ENCODE measurements around the gene SEBOX. TPM values are rescaled to one million over a fixed set of nuclear protein-coding genes. Genes with fewer than 3 reads are reported as not detected.

Gene SEBOX
- total RNA-seq, 6 donors from 2014 or later = not detected

DNA sequence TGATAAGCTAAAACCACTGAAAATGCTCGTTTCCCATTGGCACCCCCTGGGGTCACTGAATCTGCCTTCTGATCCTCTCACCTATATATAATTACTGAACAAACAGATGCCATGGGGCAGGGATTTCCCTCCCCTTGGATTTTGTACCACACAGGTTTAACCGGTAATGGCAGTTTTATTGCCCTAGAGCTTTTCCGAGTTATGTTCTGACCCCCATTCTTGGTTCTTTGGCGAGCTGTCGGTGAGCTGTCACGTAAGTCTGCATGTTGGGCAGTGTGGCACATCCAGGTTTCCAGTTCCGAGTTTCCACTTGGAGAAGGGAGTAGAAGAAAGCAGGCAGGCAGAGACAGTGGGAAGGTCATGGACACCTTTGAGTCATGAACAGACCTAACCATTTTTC is 38.9 kb downstream of the SEBOX start:
- DNase-seq (no peak), ATAC-seq (ENCODE audit: low FRiP score in 2 of 2) (no peak)
- H3K27ac ChIP-seq = no peak overlapping the region
- peaks cover 0 to 15% (median 10%) of the 10 kb centered on the region in 4 donors for H3K4me1 ChIP-seq
- peaks cover 12 to 43% (median 29%) of the 10 kb centered on the region in 4 donors for H3K36me3 ChIP-seq
- no peaks in the 10 kb centered on the region for H3K27me3 ChIP-seq
- H3K9me3 ChIP-seq = no peaks in the 10 kb centered on the region
- H3K4me3 ChIP-seq = no peak overlapping the region
- TF ChIP-seq, protein P1, sequence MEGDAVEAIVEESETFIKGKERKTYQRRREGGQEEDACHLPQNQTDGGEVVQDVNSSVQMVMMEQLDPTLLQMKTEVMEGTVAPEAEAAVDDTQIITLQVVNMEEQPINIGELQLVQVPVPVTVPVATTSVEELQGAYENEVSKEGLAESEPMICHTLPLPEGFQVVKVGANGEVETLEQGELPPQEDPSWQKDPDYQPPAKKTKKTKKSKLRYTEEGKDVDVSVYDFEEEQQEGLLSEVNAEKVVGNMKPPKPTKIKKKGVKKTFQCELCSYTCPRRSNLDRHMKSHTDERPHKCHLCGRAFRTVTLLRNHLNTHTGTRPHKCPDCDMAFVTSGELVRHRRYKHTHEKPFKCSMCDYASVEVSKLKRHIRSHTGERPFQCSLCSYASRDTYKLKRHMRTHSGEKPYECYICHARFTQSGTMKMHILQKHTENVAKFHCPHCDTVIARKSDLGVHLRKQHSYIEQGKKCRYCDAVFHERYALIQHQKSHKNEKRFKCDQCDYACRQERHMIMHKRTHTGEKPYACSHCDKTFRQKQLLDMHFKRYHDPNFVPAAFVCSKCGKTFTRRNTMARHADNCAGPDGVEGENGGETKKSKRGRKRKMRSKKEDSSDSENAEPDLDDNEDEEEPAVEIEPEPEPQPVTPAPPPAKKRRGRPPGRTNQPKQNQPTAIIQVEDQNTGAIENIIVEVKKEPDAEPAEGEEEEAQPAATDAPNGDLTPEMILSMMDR (IDR thresholded peaks at IDR 0.05) = no peak
- TF ChIP-seq POLR2A (IDR thresholded peaks at IDR 0.05) = no peak
- 81 to 84% methylated on average over 7 of the region's 7 CpGs for WGBS, 2 donors

DNA sequence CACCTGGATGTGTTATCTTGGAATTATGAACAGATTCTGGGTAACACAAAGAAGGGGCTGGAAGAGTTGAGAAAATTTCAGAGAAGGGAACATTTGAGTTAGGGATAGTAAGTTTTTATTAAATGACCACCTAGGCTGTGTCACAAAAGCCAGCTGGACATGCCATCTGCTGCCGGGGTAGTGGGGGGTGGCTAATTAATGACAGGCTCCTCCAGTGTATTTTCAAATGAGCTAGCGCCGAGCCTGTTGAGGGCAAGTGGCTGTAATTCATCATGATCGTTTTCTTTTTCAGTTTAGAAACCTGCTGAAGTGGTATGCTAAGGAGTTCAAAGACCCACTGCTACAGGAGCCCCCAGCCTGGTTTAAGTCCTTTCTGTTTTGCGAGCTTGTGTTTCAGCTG is 39.8 kb downstream of the SEBOX start:
- Histone ChIP-seq H3K27me3 (no peaks in the 10 kb centered on the region), H3K27ac (peak overlapping the region in 1 of 4 donors; percentile 25), H3K4me3 (no peak overlapping the region), H3K4me1 (peaks cover 0 to 17% (median 11%) of the 10 kb centered on the region in 4 donors), H3K9me3 (no peaks in the 10 kb centered on the region), H3K36me3 (peaks cover 12 to 34% (median 23%) of the 10 kb centered on the region in 4 donors)
- 70 to 71% methylated on average over 5 of the region's 5 CpGs for WGBS, 2 donors
- ATAC-seq (ENCODE audit: low FRiP score in 2 of 2) (no peak), DNase-seq (no peak)
- TF ChIP-seq POLR2AphosphoS5 (IDR thresholded peaks at IDR 0.05) (no peak), POLR2A (IDR thresholded peaks at IDR 0.05) (no peak), EP300 (IDR thresholded peaks at IDR 0.05) (no peak)
- TF ChIP-seq, protein P1 (IDR thresholded peaks at IDR 0.05) = no peak

DNA sequence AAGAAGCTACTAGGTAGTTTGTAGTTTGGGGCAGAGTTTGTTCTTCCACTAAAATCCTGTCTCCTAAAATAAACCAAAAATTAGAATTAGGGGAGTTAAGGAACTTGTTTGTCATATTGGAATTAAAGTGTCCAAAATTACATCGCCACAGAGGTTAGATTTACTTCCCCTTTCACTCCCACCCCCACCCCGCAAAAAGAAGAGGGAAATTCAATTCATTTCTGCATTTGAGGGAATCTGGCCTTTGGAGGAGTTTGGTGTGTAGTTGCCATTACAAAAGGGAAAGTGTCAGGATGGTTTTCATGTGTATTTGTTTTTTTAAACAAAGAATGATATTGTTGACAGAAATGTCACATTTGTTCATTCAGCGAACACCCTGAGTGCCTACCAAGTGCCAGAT is 40.2 kb downstream of the SEBOX start:
- Histone ChIP-seq H3K4me1 (peaks cover 0 to 22% (median 15%) of the 10 kb centered on the region in 4 donors), H3K36me3 (peaks cover 12 to 30% (median 21%) of the 10 kb centered on the region in 4 donors), H3K27me3 (no peaks in the 10 kb centered on the region), H3K27ac (peak overlapping the region in 1 of 4 donors; percentile 25), H3K9me3 (no peaks in the 10 kb centered on the region), H3K4me3 (no peak overlapping the region)
- 63 to 69% methylated on average over 3 of the region's 3 CpGs for whole genome bisulfite sequencing, 2 donors
- TF ChIP-seq, protein P1 (IDR thresholded peaks at IDR 0.05) = no peak
- no peak for TF ChIP-seq EP300 (IDR thresholded peaks at IDR 0.05)
- TF ChIP-seq POLR2A (IDR thresholded peaks at IDR 0.05) = no peak
- no peak for TF ChIP-seq POLR2AphosphoS5 (IDR thresholded peaks at IDR 0.05)
- ATAC-seq (ENCODE audit: low FRiP score in 2 of 2) (no peak), DNase-seq (no peak)

DNA sequence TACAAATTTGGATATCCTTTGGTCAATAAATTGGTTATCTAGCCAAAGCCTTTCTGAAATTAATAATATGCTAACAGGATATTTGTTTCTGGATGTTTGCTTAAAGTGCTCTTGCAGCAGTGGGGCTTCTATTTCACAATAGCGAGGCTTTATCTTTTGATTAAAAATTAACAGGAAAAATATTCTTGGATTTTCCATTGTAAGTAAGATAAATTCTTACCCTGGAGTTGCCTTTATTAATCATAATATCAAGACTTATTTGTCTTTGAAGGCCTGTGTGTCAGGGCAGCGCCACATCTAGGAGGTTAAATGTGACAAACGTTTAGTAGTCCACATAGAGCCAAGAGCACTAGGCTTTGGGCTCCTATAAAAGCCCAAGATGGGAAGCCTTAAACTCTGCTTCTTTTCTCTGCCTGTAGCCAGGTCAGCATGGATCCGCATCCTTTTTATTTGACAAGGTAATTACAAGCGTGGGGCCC is 40.7 kb downstream of the SEBOX start:
- DNase-seq = no peak
- Histone ChIP-seq H3K27ac (peak overlapping the region in 1 of 4 donors; percentile 6), H3K9me3 (no peaks in the 10 kb centered on the region), H3K4me1 (peaks cover 4 to 26% (median 19%) of the 10 kb centered on the region in 4 donors), H3K36me3 (peaks cover 9 to 26% (median 17%) of the 10 kb centered on the region in 4 donors), H3K4me3 (no peak overlapping the region), H3K27me3 (no peaks in the 10 kb centered on the region)
- no peak for ATAC-seq (ENCODE audit: low FRiP score in 2 of 2)
- no peak for TF ChIP-seq EP300 (IDR thresholded peaks at IDR 0.05)
- WGBS, 2 donors = 68 to 72% methylated on average over 5 of the region's 5 CpGs

DNA sequence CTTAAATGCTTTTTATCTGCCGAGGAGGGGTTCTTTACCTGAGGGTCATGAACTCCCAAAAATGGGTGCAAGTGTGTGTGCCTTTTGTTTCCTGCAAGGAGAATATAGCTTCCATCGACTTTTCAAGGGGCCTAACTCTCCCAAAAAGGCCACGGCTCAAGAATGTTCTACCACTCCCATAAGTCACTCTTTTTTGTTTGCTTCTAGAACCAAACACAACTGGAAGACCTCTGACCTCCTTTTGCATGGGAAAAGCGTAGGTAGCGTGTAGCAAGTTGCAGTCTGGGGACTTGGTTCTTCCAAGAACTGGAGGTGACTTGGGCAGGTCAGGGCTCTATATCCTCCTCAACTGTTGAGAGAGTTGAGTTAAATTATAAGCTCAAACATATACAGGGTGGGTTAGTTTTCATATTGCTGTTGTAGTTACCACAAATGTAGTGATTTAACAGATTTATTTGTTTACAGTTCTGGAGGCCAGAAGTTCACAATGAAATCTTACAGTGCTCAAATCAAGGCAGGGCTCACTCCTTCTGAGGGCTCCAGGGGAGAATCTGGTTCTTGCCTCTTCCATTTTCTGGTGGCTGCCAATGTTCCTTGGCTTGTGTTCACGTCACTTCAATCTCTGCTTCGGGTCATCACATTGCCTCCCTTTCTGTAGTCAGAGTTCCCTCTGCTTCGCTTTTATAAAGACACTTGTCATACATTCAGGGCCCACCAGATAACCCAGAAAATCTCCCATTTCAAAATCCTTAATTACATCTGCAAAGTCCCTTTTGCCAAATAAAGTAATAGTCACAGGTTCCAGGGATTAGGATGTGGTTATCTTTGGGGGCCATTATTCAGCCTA is 44.6 kb downstream of the SEBOX start:
- WGBS, 2 donors = 72 to 79% methylated on average over 8 of the region's 8 CpGs
- Histone ChIP-seq H3K4me1 (peaks cover 11 to 38% (median 29%) of the 10 kb centered on the region in 4 donors), H3K9me3 (no peaks in the 10 kb centered on the region), H3K27ac (no peak overlapping the region), H3K4me3 (peak overlapping the region in 3 of 4 donors; percentile 71 to 78 (median 77)), H3K27me3 (peaks cover 0 to 3% (median 0%) of the 10 kb centered on the region in 4 donors), H3K36me3 (no peaks in the 10 kb centered on the region)
- TF ChIP-seq POLR2AphosphoS5 (IDR thresholded peaks at IDR 0.05) (no peak), EP300 (IDR thresholded peaks at IDR 0.05) (no peak), POLR2A (IDR thresholded peaks at IDR 0.05) (no peak)
- TF ChIP-seq, protein P1 (IDR thresholded peaks at IDR 0.05) = no peak
- DNase-seq (no peak), ATAC-seq (ENCODE audit: low FRiP score in 2 of 2) (no peak)

All from upper lobe of left lung (tissue), 6 donors.